GM12873 (cell line): ENCODE results near the gene RFXANK.

Source experiments
- TF ChIP-seq, protein P1 (sequence below): IDR thresholded peaks from 2 replicates; pipeline ENCODE4 v1.5.1; 2012; ENCODE audit warnings: low read depth, mild to moderate bottlenecking, moderate library complexity, low read length, control low read depth; ENCODE audit not compliant: insufficient read depth; ENCODE audit errors: missing control alignments

RFXANK gene

DNA sequence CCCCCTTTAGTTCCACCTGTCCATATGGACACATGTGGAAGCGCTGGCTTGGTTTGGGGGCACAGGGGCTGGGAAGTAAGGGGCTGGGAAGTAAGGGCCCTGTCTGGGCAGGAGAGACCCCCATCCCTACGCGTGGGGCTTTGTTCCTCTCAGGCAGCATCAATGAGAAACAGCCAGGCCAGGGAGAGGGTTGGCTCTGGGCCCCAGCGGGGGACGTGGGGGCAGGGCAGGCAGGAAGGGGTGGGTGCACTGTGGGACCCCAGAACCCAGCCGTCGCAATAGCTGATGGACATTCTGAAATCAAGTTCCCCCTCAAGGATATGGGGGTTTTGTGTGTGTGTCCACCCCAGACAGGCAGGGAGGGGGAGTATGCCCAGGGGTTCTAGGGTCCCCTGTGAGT is 20.9 kb downstream of the RFXANK start:
- TF ChIP-seq, protein P1, sequence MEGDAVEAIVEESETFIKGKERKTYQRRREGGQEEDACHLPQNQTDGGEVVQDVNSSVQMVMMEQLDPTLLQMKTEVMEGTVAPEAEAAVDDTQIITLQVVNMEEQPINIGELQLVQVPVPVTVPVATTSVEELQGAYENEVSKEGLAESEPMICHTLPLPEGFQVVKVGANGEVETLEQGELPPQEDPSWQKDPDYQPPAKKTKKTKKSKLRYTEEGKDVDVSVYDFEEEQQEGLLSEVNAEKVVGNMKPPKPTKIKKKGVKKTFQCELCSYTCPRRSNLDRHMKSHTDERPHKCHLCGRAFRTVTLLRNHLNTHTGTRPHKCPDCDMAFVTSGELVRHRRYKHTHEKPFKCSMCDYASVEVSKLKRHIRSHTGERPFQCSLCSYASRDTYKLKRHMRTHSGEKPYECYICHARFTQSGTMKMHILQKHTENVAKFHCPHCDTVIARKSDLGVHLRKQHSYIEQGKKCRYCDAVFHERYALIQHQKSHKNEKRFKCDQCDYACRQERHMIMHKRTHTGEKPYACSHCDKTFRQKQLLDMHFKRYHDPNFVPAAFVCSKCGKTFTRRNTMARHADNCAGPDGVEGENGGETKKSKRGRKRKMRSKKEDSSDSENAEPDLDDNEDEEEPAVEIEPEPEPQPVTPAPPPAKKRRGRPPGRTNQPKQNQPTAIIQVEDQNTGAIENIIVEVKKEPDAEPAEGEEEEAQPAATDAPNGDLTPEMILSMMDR = no peak

DNA sequence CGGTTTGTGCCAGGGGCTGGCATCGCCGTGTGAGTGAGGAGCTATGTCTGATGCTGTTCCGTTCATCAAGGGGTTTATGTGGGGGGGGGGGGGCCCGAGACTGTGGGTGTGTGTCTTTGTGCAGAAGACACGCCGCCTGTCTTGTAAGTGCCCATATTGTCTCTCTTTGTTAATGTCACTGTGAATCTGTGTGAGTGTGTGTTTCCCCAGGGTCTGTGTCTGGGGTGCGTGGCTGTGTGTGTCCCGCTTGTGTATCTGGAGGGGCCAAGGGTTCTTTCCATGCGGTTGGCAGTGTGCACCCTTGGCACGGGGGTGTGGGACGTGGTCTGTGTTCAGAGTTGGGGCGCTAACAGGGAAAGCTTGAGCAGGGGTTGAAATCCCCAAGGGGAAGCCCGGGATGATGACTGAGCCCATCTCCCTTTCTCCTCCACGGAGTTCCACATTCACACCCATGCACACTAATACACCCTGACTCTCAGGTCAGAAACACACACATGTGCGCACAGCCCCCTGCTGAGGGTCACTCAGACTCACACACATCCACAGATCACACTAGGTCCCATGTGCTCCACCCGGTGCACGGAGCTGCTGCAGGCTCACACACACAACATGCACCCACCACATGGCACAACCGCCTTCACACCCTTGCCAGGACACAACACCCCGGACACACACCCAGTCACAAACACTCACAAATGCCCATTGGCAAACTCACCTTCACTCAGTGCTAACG is 21.5 kb downstream of the RFXANK start:
- TF ChIP-seq, protein P1 = no peak

DNA sequence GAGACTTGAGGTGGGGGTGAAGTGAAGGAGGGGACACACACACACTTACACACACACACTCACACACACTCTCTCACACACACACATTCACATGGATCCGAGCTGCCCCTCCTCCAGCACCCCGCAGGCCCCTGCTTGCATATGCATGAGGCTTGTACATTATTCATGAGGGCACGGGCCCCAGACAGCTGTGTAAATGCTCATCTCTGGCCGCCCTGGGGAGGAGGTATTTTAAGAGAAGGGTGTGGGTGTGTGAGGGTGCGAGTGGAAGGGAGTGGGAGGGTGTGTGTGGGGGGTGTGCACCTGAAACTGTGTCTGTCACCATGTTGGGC is 22.1 kb downstream of the RFXANK start:
- TF ChIP-seq, protein P1 = no peak

DNA sequence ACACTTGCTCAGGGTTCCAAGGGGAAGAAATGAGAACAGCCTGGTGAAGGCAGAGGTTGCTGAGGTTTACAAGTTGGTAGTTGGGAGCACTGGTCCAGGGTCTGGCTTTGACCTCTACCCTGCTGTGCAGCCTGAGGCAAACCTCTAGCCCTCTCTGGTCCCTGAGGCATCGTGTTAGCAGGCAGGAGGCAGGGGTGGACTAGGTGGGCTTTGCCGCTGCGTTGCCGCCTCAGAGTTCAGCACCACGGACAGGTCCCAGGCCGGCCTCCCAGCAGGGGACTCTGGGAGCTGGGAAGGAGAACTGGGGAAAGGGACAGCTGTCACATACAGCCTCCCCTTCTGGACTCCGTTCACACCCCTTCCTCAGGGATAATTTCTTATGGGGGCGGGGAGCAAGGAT is 22.8 kb downstream of the RFXANK start:
- TF ChIP-seq, protein P1 = no peak

DNA sequence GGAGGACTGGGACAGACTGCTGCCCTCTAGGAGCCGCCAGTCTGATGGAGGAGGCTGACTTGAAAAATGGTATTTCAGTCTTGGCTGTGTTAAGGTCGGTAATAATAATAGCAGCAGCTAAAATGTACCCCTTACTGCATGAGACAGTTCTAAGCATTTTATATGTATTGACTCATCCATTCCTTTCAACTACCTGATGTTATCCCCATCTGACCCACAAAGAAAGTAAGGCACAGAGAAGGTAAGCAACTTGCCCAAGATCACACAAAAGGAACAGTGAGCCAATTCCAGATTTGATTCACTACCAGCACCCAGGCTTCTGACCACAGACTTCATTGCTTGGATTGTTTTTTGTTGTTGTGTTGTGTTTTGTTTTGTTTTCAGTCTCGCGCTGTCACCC is 23.7 kb downstream of the RFXANK start:
- TF ChIP-seq, protein P1 = no peak

DNA sequence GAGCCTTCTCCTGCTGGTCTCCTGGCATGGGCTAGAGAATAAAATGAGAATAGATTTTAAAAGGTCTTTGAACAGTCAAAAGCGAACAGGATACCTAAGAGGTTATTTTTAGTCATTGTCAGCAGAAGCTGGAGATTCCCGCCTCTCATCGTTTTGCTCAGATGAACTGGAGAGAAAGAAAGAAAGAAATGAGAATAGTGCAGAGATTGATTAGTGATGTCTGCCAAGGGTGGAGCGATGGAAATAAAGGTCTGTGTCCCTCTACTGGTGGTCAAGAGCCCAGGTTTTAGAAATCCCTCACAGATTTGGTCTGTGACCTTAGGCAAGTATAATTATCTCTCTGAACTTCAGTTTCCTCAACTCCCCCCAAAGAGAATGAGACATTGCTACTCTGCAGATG is 25.0 kb downstream of the RFXANK start:
- TF ChIP-seq, protein P1 = peak; percentile 37

DNA sequence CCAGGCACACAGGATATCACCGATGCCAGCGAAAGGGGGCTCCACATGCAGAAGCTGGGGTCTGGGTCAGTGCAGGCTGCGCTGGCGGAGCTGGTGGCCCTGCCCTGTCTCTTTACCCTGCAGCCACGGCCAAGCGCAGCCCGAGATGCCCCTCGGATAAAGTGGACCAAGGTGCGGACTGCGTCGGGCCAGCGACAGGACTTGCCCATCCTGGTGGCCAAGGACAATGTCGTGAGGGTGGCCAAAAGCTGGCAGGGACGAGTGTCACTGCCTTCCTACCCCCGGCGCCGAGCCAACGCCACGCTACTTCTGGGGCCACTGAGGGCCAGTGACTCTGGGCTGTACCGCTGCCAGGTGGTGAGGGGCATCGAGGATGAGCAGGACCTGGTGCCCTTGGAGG is 26.9 kb downstream of the RFXANK start:
- TF ChIP-seq, protein P1 = no peak
